ENCODE data around the gene ATPAF2.

The ATPAF2 gene

DNA sequence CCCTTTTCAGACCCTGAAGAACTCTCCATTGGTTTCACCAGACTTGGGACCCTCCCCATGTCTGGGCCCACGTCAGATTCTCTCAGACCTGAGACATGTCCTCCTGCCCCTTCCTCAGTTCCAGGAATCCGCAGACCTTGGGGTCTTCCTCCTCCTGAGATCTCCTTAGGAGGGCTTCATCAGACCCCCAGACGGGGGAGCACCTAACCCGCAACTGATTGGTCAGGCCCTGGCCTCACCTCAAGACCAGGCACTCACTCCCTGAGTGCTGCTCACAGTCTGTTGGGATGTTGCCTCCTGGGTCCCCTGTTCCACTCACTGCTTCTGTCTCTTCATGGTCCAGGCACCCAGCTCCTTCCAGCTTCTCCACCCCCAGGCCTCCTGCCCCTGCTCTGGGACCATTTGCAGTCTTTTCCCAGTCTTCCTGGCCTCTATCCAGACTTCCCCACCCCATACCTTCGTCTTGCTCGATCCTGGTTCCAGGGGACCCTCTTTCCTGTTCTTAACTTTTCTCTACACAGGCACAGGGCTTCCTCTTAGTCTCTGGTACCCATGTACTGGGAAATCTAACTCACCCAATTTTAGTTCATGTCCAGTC, 1.4 kb upstream of the ATPAF2 start:
- no peak for DNase-seq (ENCODE audit: low read depth)
- H3K4me3 ChIP-seq (replicated peaks; ENCODE audit: low read depth, low read length), result peak overlapping the region; percentile 91
- TF ChIP-seq, protein P1, sequence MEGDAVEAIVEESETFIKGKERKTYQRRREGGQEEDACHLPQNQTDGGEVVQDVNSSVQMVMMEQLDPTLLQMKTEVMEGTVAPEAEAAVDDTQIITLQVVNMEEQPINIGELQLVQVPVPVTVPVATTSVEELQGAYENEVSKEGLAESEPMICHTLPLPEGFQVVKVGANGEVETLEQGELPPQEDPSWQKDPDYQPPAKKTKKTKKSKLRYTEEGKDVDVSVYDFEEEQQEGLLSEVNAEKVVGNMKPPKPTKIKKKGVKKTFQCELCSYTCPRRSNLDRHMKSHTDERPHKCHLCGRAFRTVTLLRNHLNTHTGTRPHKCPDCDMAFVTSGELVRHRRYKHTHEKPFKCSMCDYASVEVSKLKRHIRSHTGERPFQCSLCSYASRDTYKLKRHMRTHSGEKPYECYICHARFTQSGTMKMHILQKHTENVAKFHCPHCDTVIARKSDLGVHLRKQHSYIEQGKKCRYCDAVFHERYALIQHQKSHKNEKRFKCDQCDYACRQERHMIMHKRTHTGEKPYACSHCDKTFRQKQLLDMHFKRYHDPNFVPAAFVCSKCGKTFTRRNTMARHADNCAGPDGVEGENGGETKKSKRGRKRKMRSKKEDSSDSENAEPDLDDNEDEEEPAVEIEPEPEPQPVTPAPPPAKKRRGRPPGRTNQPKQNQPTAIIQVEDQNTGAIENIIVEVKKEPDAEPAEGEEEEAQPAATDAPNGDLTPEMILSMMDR (IDR thresholded peaks at IDR 0.05; ENCODE audit: low read length, missing control alignments), result no peak

DNA sequence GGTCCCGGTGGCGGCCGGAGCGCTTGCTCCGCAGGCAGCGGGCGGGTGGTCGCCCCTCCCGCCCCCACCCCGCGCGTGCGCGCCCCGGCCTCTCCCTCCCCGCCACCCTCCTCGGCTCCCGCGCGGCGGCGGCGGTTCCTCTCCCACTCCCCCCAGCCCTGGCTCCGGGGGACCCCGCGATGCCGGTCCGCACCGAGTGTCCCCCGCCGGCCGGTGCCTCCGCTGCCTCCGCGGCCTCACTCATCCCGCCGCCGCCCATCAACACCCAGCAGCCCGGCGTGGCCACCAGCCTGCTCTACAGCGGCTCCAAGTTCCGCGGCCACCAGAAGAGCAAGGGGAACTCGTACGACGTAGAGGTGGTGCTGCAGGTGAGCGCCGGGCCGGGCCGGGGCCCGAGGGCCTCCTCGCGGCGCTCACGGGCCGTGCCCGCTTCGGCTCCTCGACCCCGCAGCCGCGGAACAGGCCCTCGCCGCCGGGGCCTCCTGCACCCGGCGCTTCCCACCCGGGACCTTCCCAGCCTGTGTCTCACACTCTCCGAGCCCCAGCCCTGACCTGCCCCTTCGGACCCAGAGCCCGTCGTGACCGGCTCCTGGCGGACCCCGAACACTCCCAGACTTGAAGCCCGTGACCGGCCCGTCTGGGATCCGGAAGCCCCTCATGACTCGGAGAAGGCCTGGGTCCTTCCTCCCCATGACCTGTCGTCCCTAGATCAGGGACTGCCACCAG, 730 bp upstream of the ATPAF2 start:
- DNase-seq (ENCODE audit: low read depth), result no peak
- TF ChIP-seq, protein P1 (IDR thresholded peaks at IDR 0.05; ENCODE audit: low read length, missing control alignments), result no peak
- H3K4me3 ChIP-seq (replicated peaks; ENCODE audit: low read depth, low read length), result peak overlapping the region; percentile 91

DNA sequence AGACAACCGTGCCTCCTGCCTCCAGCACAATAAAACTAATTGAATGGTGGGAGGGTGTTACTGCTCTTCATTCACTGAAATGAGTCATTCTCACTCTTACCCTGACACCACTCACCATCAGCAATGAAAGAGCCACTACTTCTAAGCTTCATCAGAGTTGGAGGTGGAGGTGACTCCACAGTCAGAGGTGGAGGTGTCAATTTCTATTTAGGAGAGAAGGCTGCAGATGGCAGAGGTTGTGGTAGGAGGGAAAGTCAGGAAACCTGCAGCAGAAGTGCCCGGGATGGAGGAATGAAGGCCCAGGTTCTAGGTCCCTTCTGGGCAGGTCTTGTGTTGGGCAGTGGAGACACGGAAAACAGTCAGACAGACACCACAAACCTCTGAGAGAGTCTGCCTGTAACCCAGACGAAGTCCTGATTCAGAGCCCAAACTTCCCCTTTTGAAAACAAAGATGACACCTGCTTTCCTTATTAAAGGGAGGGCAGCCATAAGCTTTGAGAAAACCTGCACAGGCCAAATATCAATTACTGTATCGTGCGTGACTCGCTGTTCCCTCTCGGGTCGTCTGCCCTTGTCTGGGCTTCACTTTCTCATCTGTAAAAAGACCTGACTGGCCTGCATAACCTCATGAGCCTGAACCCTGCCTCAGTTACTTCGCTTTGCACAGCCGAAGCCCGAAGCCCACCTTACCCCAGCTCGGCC, 668 bp downstream of the ATPAF2 start:
- TF ChIP-seq, protein P1 (IDR thresholded peaks at IDR 0.05; ENCODE audit: low read length, missing control alignments), result no peak
- no peak for DNase-seq (ENCODE audit: low read depth)
- peak overlapping the region; percentile 91 for H3K4me3 ChIP-seq (replicated peaks; ENCODE audit: low read depth, low read length)

DNA sequence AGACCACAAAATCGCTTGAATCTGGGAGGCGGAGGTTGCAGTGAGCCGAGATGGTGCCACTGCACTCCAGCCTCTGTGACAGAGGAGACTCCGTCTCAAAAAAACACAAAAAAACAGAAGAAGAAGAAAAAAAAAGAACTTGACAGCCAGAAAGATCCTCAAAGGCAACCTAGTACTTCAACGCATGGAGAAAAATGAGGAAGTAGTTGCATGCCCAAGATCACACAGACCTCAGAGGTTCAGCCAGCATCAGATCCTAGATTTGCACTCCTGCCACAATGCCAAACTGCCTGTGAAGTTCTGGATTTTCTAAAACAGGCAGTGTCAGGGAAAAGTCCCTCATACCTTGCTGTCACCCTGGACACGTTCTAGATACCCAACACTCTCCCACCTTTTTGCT, 1.5 kb downstream of the ATPAF2 start:
- no peak overlapping the region for H3K4me3 ChIP-seq (replicated peaks; ENCODE audit: low read depth, low read length)
- DNase-seq (ENCODE audit: low read depth), result no peak

DNA sequence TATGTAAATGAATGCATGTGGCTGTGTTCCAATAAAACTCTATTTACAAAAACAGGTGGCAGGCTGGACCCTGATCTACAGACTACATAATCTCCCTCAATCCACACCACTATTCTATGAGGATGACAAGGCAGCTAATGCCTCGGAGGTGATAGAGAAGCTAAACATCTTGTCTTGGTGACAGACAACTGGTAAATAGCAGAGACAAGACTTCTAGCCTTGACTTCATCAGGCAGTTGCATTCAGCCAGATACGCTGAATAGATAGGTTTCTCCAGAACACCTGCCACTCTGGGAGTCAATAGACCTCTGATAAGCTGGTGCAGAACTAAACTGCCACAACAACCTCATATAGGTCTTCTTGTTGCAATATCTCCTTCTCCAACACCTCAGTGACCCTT, 3.3 kb downstream of the ATPAF2 start:
- no peak overlapping the region for H3K4me3 ChIP-seq (replicated peaks; ENCODE audit: low read depth, low read length)
- DNase-seq (ENCODE audit: low read depth), result no peak
- TF ChIP-seq, protein P1 (IDR thresholded peaks at IDR 0.05; ENCODE audit: low read length, missing control alignments), result no peak

More for the DNA sequence above, 1.5 kb downstream of the ATPAF2 start:
- TF ChIP-seq, protein P1 (IDR thresholded peaks at IDR 0.05; ENCODE audit: low read length, missing control alignments), result no peak

DNA sequence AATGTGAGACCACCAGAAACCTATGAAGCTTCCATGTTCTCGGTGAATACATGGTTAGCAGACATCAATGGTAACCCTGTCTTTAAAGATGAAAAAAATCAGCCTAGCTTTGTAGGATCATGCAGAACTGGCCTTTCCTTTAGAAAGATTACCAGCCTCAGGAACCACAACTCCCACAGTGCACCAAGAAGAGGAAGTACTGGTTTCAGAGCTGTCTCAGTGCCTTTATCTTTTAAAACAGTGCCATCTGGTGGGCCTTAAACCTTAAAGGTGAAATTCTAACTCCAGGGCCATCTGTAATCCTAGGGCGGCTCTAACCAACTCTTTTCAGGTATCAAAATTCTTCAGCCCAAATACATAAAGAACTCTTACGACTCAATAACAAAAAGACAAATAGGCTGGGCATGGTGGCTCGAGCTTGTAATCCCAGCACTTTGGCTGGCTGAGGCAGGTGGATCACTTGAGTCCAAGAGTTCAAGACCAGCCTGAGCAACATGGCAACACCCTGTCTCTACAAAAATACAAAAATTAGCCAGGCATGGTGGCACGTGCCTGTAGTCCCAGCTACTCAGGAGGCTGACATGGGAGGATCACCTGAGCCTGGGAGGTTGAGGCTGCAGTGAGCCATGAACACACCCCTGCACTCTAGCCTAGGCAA, 5.4 kb downstream of the ATPAF2 start:
- peak; percentile 92 for DNase-seq (ENCODE audit: low read depth)
- TF ChIP-seq, protein P1 (IDR thresholded peaks at IDR 0.05; ENCODE audit: low read length, missing control alignments), result peak; percentile 59
- H3K4me3 ChIP-seq (replicated peaks; ENCODE audit: low read depth, low read length), result no peak overlapping the region
